A549 treated with Mapracorat at 1 μM for 4 hours (cell line): ENCODE results near the gene GLI3. TPM values are rescaled to one million over a fixed set of nuclear protein-coding genes. Genes with fewer than 3 reads are reported as not detected.

Experiments used
- total RNA-seq: library from RNA; stranded (reverse); fragments of 200-300 nt; extraction: Qiagen RNA extraction; gene quantifications from 5 replicates; pipeline ENCODE4 v1.2.3, GENCODE V29; 2022

The GLI3 gene
- total RNA-seq, result 0.06 to 0.24 TPM (median 0.17 TPM) in 5 replicates

GRCh38 chr7:42236976-42237810, at the start of gene GLI3:
Gene GLI3, minus strand, starts transcription at chr7:42237209. Its CDS starts 13,956 bp downstream, at chr7:42223253.

